A549 treated with AZD9567 at 1 μM for 4 hours (cell line): ENCODE measurements around the gene ZFP30. TPM values are rescaled to one million over a fixed set of nuclear protein-coding genes. Genes with fewer than 3 reads are reported as not detected.

ENCODE experiments used
- total RNA-seq: library from RNA; stranded (reverse); fragments of 200-300 nt; extraction: Qiagen RNA extraction; gene quantifications from 5 replicates; pipeline ENCODE4 v1.2.3, GENCODE V29; 2022; ENCODE audit not compliant: insufficient read depth

Gene ZFP30
- total RNA-seq = 7.0 to 8.9 TPM (median 8.3 TPM) in 5 replicates

DNA sequence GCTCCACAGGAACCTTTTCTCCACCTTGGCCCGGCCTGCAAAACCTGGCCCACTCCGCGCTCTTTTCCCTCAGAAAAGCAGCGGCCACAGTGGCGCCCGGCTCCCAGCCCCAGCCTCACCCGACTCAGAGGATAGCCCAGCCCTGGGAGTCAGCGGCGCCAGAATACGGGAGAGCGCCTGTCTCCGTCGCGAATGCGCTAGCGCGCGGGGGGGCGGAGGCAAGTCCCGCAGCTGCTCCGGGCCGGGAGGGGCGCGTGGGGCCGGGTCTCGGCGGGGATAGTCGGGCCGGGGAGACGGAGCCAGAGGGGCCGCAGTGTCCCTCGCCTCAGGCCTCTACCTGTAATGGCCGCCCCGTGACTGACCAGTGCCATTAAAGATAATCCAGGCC is at the start of gene ZFP30:
TSS of gene ZFP30 (minus strand) at position 165 of the 388 bp plus-strand sequence. CDS start 7,643 bp downstream, outside the sequence.

DNA sequence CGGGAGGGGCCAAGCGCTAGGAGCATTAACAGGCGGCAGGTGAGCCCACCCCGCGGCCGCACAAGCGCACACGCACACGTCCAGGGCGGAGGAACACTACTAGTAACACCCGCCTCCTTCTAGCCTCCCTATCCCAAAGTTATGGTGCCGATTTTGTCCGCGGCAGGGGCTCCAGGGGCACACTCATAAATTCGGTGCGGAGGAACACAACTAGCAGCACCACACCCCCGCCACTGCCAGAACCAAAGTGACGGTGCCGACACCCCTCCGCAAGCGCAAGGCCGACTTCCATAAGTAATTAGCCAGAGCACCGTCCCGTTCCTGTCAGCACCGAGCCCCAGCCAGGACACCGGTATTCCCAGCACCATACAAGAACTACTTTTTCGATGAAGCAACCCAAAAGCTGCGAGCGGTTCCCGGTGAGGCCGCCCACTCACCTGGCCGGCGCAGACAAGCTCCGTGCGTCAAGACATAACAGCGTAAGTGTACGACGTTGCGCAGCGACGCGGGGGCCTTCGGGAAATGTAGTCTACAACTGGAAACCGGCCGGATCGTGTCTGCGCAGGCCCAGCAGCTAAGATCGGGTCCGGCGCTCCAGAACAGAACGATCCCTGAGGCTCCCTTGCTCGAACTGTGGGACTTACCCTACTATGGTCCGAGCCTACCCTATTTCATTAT is 60.8 kb downstream of the ZFP30 start, which contains the start of the genes ZNF540 and ZNF571:
TSS of gene ZNF540 (plus strand) at position 573 of the 678 bp plus-strand sequence. CDS start 3,572 bp downstream, outside the sequence.
TSS of gene ZNF571 (minus strand) at position 489 of the 678 bp plus-strand sequence. CDS start 8,116 bp downstream, outside the sequence.

Other genes with a start within 250 kb of the ZFP30 start
- gene ZNF569, start 188.0 kb downstream of the ZFP30 start, total RNA-seq = 2.8 to 5.6 TPM (median 5.2 TPM) in 5 replicates
- gene ZNF570, start 186.1 kb downstream of the ZFP30 start, total RNA-seq = 2.5 to 4.8 TPM (median 2.9 TPM) in 5 replicates
- gene ZNF793, start 148.5 kb downstream of the ZFP30 start, total RNA-seq = 0.02 to 0.06 TPM (median 0.06 TPM) in 3 of 5 replicates, not detected in the others
- gene ZNF571, start 60.7 kb downstream of the ZFP30 start, total RNA-seq = 0.75 to 1.2 TPM (median 0.88 TPM) in 5 replicates
- 0.05 to 0.14 TPM (median 0.10 TPM) in 3 of 5 replicates, not detected in the others for gene ZNF540, start 60.6 kb downstream of the ZFP30 start, total RNA-seq
- gene ZNF607, start 64.3 kb upstream of the ZFP30 start, total RNA-seq = 4.5 to 8.4 TPM (median 6.0 TPM) in 5 replicates
- 1.3 to 2.1 TPM (median 2.0 TPM) in 5 replicates for gene ZNF573, start 124.1 kb upstream of the ZFP30 start, total RNA-seq